PC-9 (cell line): ENCODE results near the gene ZNF688.

Experiments
- EZH2 ChIP-seq: fragments of 200-600 bp; sonication (generic); IDR thresholded peaks from 2 replicates; pipeline ENCODE4 v1.8.0; 2017; ENCODE audit warnings: antibody characterized with exemption, low read depth
- TF ChIP-seq, protein P1 (sequence below): fragments of 200-600 bp; sonication (generic); conservative IDR thresholded peaks from 2 replicates; pipeline ENCODE4 v1.6.1; 2017; ENCODE audit warnings: mixed run types, antibody characterized with exemption, mild to moderate bottlenecking, moderate library complexity

DNA sequence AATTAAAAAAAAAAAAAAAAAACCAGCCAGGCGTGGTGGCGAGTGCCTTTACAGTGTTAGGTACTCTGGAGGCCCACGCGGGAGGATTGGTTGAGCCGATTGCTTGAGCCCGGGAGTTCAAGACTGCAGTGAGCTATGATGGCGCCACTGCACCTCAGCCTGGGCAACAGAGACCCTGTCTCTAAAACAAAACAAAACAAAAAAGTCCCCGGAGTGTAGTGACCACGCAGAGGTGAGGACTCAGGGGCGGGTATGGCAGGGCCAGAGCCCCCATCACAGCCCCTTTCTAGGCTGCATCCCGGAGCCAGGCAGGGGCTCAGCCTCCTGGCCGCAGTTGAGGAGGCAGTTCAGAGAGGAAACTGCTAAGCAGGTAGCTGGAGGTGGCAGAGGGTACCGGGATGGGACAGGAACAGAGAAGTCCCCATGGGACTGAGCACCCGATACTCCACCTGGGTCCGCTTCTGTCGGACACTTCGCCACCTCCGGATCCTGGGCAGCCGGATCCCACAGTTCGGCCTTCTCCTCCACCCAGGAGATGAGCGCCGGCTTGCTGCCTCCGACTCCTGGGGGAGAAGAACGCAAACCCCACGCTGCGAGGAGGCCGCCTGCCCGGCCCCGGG, 37.7 kb downstream of the ZNF688 start:
- TF ChIP-seq, protein P1, sequence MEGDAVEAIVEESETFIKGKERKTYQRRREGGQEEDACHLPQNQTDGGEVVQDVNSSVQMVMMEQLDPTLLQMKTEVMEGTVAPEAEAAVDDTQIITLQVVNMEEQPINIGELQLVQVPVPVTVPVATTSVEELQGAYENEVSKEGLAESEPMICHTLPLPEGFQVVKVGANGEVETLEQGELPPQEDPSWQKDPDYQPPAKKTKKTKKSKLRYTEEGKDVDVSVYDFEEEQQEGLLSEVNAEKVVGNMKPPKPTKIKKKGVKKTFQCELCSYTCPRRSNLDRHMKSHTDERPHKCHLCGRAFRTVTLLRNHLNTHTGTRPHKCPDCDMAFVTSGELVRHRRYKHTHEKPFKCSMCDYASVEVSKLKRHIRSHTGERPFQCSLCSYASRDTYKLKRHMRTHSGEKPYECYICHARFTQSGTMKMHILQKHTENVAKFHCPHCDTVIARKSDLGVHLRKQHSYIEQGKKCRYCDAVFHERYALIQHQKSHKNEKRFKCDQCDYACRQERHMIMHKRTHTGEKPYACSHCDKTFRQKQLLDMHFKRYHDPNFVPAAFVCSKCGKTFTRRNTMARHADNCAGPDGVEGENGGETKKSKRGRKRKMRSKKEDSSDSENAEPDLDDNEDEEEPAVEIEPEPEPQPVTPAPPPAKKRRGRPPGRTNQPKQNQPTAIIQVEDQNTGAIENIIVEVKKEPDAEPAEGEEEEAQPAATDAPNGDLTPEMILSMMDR: no peak
- TF ChIP-seq EZH2: no peak
